NCI-H2227 treated with DMSO at 0.1 percent for 48 hours (cell line): ENCODE data around the gene CCDC57.

ENCODE experiments used
- DNase-seq: peaks from one replicate; lab custom pipeline; 2025; lab: John Stamatoyannopoulos, UW

CCDC57 gene

GRCh38 chr17:82080789-82081464 lies 131.7 kb downstream of the CCDC57 start:
- DNase-seq: no peak

GRCh38 chr17:82080048-82080788 lies 132.4 kb downstream of the CCDC57 start:
- no peak for DNase-seq

- DNase-seq: no peak
These were observed 133.5 kb downstream of the CCDC57 start for GRCh38 chr17:82079001-82079677.

GRCh38 chr17:82078433-82078832 lies 134.2 kb downstream of the CCDC57 start:
- DNase-seq: no peak

- no peak for DNase-seq
These were observed 134.9 kb downstream of the CCDC57 start for GRCh38 chr17:82077617-82078358.

GRCh38 chr17:82076785-82077591 lies 135.7 kb downstream of the CCDC57 start:
- no peak for DNase-seq

- no peak for DNase-seq
These were observed 136.4 kb downstream of the CCDC57 start for GRCh38 chr17:82076018-82076784.

- no peak for DNase-seq
These were observed 139.2 kb downstream of the CCDC57 start for GRCh38 chr17:82073446-82073845.

- DNase-seq: no peak
These were observed 139.8 kb downstream of the CCDC57 start for GRCh38 chr17:82072827-82073226.

- DNase-seq: no peak
These were observed 142.0 kb downstream of the CCDC57 start for GRCh38 chr17:82070611-82071010.

- no peak for DNase-seq
These were observed 146.9 kb downstream of the CCDC57 start, which contains the start of gene DUS1L for GRCh38 chr17:82065638-82066303. DUS1L (minus strand) TSS chr17:82065804; CDS start chr17:82065059, 745 bp downstream.

- no peak for DNase-seq
These were observed 147.4 kb downstream of the CCDC57 start for GRCh38 chr17:82065193-82065637.

- DNase-seq: no peak
These were observed 148.0 kb downstream of the CCDC57 start for GRCh38 chr17:82064433-82065192.

GRCh38 chr17:82063424-82064415 lies 148.9 kb downstream of the CCDC57 start:
- no peak for DNase-seq

GRCh38 chr17:82062984-82063368 lies 149.7 kb downstream of the CCDC57 start:
- DNase-seq: no peak

GRCh38 chr17:82062076-82062983 lies 150.3 kb downstream of the CCDC57 start:
- DNase-seq: no peak
